Measurements from ENCODE around the gene ADH1B.

- TF ChIP-seq EZH2 (IDR thresholded peaks at IDR 0.05; ENCODE audit: borderline replicate concordance, low read depth, low read length, severe bottlenecking) = no peak
- TF ChIP-seq, protein P1, sequence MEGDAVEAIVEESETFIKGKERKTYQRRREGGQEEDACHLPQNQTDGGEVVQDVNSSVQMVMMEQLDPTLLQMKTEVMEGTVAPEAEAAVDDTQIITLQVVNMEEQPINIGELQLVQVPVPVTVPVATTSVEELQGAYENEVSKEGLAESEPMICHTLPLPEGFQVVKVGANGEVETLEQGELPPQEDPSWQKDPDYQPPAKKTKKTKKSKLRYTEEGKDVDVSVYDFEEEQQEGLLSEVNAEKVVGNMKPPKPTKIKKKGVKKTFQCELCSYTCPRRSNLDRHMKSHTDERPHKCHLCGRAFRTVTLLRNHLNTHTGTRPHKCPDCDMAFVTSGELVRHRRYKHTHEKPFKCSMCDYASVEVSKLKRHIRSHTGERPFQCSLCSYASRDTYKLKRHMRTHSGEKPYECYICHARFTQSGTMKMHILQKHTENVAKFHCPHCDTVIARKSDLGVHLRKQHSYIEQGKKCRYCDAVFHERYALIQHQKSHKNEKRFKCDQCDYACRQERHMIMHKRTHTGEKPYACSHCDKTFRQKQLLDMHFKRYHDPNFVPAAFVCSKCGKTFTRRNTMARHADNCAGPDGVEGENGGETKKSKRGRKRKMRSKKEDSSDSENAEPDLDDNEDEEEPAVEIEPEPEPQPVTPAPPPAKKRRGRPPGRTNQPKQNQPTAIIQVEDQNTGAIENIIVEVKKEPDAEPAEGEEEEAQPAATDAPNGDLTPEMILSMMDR (IDR thresholded peaks at IDR 0.05; ENCODE audit: borderline replicate concordance, extremely low read depth, low read length, poor library complexity, severe bottlenecking) = no peak
These were observed 40.2 kb upstream of the ADH1B start for GRCh38 chr4:99361268-99361898.
